GM19351 (cell line): ENCODE results near the gene SHC4.
"Not testable (repeated sequence)": the region's sequence is repeated elsewhere in the genome, so short reads cannot be mapped to it uniquely, and the experiment has no call there.

Experiments used
- ATAC-seq: cut with Tn5 transposase; IDR thresholded peaks from one replicate; pipeline ENCODE4 v1.9.1; 2021; ENCODE audit warnings: mild to moderate bottlenecking, moderate library complexity; ENCODE audit not compliant: unreplicated experiment

Gene SHC4

DNA sequence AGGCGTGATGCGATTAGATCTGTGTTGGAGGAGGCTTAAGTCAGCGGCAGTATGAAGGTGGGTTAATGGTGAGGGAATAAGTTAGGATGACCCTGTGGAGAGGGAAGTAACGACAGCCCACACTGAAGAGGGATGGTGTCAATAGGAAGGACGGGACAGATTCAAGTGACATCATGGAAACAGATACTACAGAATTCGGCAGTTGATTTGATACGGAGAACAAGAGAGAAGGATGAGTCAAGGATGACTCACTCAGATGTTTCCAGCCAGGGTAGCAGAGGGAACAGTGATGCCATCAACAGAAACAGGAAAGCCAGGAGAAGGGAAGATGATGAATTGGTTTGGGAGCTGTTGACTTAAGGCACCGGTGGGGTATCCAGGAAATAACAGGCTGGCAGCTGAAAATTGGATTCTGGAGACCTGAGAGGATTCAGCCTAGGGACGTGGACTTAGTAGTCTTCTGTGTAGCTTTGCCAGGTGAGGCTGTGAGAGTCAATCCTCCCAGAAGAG is 38.0 kb downstream of the SHC4 start:
- ATAC-seq = no peak

GRCh38 chr15:48924528-48925393 is 39.0 kb downstream of the SHC4 start:
- ATAC-seq = no peak

GRCh38 chr15:48922046-48922445 is 41.7 kb downstream of the SHC4 start:
- ATAC-seq = no peak

DNA sequence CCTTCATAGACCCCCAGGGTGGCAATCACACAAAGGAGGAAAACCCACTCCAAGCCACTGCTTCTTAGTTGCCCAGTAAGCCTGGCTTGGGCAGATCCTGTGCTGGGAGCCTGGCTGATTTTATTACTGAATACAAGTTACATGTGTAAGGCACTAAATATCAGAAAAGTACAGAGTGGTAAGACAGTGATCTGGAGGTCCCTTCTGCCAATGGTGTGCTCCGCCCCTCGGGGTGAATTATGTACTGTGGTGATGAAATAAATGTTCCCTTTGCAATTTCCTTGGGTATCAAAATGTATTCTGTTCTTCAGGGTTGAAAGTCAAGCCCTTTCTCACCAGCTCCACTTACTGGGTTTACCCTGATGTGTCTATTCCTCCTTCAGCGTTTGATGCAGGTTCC is 47.0 kb downstream of the SHC4 start:
- no peak for ATAC-seq

DNA sequence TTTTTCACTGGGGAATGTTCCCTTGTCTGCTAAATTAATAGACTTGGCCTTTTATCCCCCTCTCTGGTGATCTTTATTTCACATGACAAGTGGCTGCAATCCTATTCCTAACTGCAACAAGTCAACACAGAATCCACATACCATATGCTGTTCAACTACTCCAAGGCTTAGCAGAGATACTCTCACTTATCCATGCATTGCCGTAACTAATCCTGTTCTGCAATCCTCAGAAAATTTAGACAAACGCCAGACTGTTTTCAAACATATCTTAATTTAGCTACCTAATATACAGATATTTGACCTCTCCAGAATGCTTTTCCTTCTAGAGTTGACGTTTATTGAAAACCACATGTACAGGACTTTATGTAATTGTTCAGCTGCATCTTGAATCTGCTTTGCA is 47.9 kb downstream of the SHC4 start:
- no peak for ATAC-seq

GRCh38 chr15:48914717-48915116 is 49.0 kb downstream of the SHC4 start:
- no peak for ATAC-seq

GRCh38 chr15:48913141-48913540 is 50.6 kb downstream of the SHC4 start:
- no peak for ATAC-seq

- ATAC-seq = not testable (repeated sequence)
Measured at GRCh38 chr15:48910554-48910953, 53.2 kb downstream of the SHC4 start.

DNA sequence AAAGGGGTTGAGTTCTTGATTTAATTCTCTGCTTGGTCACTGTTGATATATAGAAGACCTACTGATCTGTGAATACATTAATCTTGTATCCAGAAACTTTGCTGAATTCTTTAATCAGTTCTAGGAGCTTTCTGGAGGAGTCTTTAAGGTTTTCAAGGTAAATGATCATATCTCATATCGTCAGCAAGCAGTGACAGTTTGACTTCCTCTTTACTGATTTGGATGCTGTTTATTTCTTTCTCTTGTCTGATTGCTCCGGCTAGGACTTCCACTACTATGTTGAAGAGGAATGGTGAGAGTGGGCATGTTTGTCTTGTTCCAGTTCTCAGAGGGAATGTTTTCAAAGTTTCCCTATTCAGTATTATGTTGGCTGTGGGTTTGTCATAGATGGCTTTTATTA is 54.4 kb downstream of the SHC4 start:
- ATAC-seq = not testable (repeated sequence)

GRCh38 chr15:48905847-48906246 is 57.9 kb downstream of the SHC4 start:
- ATAC-seq = no peak

GRCh38 chr15:48905216-48905615 is 58.5 kb downstream of the SHC4 start:
- no peak for ATAC-seq

DNA sequence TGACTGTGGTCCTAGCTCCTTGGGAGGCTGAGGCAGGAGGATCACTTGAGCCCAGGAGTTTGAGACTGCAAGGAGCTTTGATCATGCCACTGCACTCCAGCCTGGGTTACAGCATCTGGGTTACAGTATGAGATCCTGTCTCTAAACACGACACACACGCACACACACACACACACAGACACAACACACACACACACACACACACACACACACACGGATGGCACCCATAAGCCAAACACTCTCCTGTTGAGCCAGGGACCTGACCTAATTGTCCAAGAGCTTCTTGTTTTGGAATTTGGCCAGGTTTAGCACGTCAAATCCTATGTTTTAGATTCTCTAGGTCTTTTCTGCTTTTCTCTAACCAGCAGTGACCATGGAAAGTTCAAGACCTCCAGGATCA is 59.0 kb downstream of the SHC4 start:
- no peak for ATAC-seq

GRCh38 chr15:48899793-48900192 is 63.9 kb downstream of the SHC4 start:
- no peak for ATAC-seq

DNA sequence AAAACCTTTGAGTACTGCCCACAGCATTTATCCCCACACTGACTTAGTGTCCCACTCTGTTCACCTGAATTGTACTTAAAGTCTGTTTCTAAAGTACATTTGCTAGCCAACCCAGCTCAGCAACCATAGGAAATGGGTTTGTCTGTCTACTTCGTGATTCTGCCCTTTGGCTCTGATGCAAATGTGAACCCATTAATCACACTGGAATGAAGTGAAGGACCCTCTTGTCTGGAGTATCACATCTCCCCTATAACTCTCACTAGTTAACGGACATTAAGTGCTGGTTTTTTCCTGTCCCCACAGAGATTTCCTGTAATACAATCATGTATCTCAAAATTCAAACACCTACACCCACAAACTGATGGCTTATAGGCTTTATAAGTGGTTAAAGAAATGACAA is 65.3 kb downstream of the SHC4 start:
- ATAC-seq = no peak

DNA sequence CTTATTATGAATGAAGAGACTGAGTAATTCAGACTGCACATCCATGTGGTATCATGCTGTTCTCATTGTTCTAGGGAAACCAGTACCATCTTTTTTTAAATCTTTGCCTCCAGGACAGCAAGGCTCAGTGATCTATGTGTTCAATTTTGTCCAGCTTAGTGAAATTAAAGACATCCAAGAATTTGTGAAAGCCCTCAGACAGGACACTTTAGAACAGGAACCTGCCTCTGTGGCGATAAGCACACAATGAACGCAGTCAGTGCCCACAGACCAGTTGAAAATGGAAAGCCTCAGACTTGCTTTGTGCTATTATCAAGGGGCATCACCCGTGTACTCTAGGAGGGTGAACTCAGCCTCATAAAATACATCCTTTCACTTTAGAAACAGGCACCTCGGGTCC is 65.7 kb downstream of the SHC4 start:
- ATAC-seq = no peak

DNA sequence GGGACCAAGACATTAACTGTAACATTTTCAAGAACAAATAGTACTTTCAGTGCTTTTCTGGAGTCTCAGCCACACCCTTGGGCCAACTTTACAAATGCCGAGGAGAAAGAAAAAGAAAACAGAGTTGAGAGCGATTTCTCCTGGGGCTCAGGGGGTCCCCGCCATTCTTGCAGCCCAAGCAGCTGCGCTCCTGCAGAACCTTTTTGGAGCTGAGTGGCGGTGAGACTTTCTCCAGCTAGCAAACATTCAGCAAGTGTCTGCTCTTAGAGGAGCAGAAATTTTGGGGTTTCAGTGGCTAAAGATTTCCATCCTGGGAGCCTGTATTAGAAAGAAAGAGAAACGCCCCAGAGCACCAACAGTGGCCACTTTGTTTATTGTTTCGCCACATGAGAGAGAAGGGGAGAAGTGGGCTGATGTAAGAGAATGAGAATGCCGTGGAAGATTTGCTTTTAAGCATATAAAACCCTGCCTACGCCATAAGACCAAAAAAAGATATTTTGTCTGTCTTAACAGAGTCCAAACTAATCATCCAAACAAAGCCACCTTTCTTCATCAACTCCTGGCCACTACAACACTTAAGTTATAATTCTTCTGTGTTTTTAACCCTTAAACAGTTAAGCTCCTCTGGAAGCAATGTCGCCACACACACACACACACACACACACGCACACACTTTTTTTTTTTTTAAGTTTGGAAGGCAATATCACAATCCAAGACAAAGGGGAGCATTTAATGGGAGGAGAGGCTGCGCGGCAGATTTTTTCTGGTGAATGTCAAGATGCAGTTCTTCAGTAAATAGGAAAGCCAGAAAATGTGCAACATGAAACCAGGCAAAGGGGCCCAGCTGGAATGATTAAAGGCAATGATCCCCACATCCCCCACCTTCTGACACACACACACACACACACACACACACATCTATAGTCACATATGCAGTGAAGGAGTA is 66.6 kb downstream of the SHC4 start:
- ATAC-seq = no peak

DNA sequence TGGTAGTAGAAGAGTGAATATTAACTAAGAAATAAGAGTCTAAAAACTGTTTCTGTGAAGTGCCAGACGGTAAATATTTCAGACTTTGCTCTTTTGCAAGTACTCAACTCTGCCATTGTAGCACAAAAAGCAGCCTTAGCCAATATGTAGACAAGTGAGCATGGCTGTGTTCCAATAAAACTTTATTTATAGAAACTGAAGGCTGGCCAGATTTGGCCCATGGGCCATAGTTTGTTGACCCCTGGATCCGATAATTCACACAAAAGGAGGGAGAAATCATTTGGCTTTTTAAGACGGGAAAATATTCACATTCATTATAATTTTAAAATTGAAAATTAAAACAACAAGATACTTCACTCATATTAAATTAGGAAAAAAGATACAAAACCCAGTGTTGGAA is 70.4 kb downstream of the SHC4 start:
- ATAC-seq = no peak

- ATAC-seq = no peak
Measured at GRCh38 chr15:48891232-48891765, 72.4 kb downstream of the SHC4 start.

DNA sequence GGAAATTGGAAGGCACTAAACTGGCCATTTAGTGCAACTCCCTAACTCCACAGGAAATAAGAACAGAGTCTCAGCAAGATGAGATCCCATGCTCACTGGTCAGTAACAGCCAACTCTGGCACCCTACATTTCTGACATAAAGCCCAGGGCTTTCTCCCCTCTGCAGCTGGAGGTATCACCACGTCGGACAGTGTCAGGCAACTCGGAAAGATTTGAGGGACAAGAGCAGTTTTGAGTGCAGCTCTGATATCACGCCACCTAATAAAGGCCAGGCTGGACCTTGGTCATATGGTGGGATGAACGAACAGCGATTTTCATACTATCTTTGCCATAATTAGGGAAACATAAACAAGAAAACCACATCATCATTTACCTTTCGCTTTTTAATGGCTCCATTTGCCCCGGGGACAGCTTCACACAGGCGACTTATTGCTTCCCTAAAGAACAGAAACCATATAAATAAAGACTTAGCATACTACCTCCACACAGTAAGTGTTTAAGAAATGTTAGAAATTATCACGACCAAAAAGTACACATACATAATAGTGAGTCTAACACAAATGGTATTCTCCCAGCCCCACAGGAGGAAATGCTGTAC is 73.2 kb downstream of the SHC4 start:
- ATAC-seq = no peak

- ATAC-seq = no peak
Measured at GRCh38 chr15:48889925-48890324, 73.8 kb downstream of the SHC4 start.

DNA sequence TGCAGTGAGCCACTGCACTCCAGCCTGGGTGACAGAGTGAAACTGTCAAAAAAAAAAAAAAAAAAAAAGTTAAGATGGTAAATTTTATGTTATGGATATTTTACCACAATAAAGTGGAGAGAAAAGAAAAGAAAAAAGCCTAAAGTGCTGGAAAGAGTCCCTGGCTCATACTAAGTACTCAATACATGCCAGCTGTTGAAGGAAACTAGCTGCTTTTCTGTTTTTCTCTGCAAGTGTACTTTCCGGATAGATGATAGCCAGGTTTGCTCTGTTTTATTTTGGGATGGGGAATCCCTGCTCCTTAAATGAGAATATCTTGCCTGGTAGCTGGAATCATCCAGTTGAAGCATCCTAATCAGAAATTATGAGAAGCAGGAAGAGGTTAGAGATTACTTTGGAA is 74.9 kb downstream of the SHC4 start:
- ATAC-seq = no peak
